H1 (cell line): ENCODE results near the gene BECN2. TPM values are rescaled to one million over a fixed set of nuclear protein-coding genes. Genes with fewer than 3 reads are reported as not detected.

ENCODE experiments used
- CTCF ChIA-PET: fragments of 300-600 bp; sonication (Branson Sonifier 250); formaldehyde crosslinking; loops from one replicate; lab custom pipeline; 2021; ENCODE audit not compliant: partially characterized antibody; lab: Charles Lee
- POLR2A ChIA-PET: fragments of 300-600 bp; sonication (Branson Sonifier 250); formaldehyde crosslinking; loops from one replicate; lab custom pipeline; 2021; ENCODE audit warnings: inconsistent platforms; ENCODE audit not compliant: partially characterized antibody; lab: Charles Lee
- DNase-seq, 2 experiments: peaks; one replicate each; pipeline versions ENCODE4 v3.0.0 to v3.0.0-alpha.2; 2010 to 2022; ENCODE audit warnings: low spot score in 2 of 2, low read depth in 1 of 2, mixed read lengths in 1 of 2
- FAIRE-seq: peaks from 2 replicates; lab custom pipeline; 2011; peaks lifted over from hg19 to GRCh38; lab: Jason Lieb, UNC
- H2AFZ ChIP-seq: 2 replicates; pipeline ENCODE4 v1.8.1; 2012; ENCODE audit warnings: low read length, inconsistent platforms
- H2AK5ac ChIP-seq: 2 replicates; pipeline ENCODE4 v1.6.1; 2013; ENCODE audit warnings: low read depth, low read length
- H2BK120ac ChIP-seq: replicated peaks from 2 replicates; pipeline ENCODE3; 2013; ENCODE audit warnings: low read depth, low read length, inconsistent platforms
- H2BK12ac ChIP-seq: 2 replicates; pipeline ENCODE4 v1.6.1; 2013; ENCODE audit warnings: low read depth, low read length
- H2BK15ac ChIP-seq: 2 replicates; pipeline ENCODE4 v1.6.1; 2013; ENCODE audit warnings: low read length
- H2BK20ac ChIP-seq: 2 replicates; pipeline ENCODE4 v1.6.1; 2013; ENCODE audit warnings: low read length
- H2BK5ac ChIP-seq: 2 replicates; pipeline ENCODE4 v1.6.1; 2013; ENCODE audit warnings: low read depth, low read length
- H3K14ac ChIP-seq: 2 replicates; pipeline ENCODE4 v1.6.1; 2013; ENCODE audit warnings: inconsistent platforms; ENCODE audit not compliant: insufficient read length
- H3K18ac ChIP-seq: 2 replicates; pipeline ENCODE4 v1.6.1; 2013; ENCODE audit warnings: low read length; ENCODE audit errors: extremely low read depth
- H3K23ac ChIP-seq: 2 replicates; pipeline ENCODE4 v1.6.1; 2013; ENCODE audit warnings: inconsistent platforms; ENCODE audit not compliant: insufficient read length
- H3K23me2 ChIP-seq: 2 replicates; pipeline ENCODE4 v1.6.1; 2013; ENCODE audit warnings: low read depth, low read length
- H3K27ac ChIP-seq: 2 replicates; pipeline ENCODE4 v1.6.1; 2011; ENCODE audit warnings: low read depth, low read length, inconsistent platforms
- H3K27me3 ChIP-seq, 4 experiments: replicated peaks in 1 of 4; 1 replicate in 1 of 4; 2 replicates in 3 of 4; pipeline versions ENCODE4 v1.6.1 to v1.8.1; 2011 to 2013; ENCODE audit warnings: low read length in 3 of 4, mild to moderate bottlenecking in 3 of 4, inconsistent platforms in 2 of 4, mixed read lengths in 2 of 4, moderate library complexity in 1 of 4; ENCODE audit not compliant: control insufficient read depth in 3 of 4, insufficient read depth in 3 of 4; ENCODE audit errors: extremely low read depth in 1 of 4
- H3K36me3 ChIP-seq, 4 experiments: 2 replicates each; pipeline versions ENCODE4 v1.6.1 to v1.8.1; 2011 to 2013; ENCODE audit warnings: mild to moderate bottlenecking in 4 of 4, low read length in 3 of 4, moderate library complexity in 2 of 4, control low read depth in 1 of 4, inconsistent platforms in 1 of 4; ENCODE audit not compliant: insufficient read depth in 4 of 4, control insufficient read depth in 2 of 4
- H3K4ac ChIP-seq: replicated peaks from 2 replicates; pipeline ENCODE3; 2013; ENCODE audit warnings: low read length, low read depth, mixed read lengths, inconsistent platforms; ENCODE audit not compliant: insufficient read length
- H3K4me1 ChIP-seq, 4 experiments: replicated peaks in 1 of 4; 1 replicate in 1 of 4; 2 replicates in 3 of 4; pipeline versions ENCODE4 v1.6.1 to v1.8.1; 2011 to 2013; ENCODE audit warnings: low read length in 3 of 4, inconsistent platforms in 2 of 4, mixed read lengths in 1 of 4; ENCODE audit not compliant: insufficient read depth in 4 of 4, control insufficient read depth in 3 of 4
- H3K4me2 ChIP-seq, 2 experiments: 2 replicates each; pipeline versions ENCODE4 v1.6.1 to v1.8.1; 2011 to 2013; ENCODE audit warnings: low read depth in 2 of 2, low read length in 2 of 2, control low read depth in 1 of 2, inconsistent platforms in 1 of 2, mild to moderate bottlenecking in 1 of 2; ENCODE audit not compliant: insufficient read depth in 1 of 2
- H3K4me3 ChIP-seq, 4 experiments: fragments of 200-600, 300-600 bp in 1 of 4; sonication (generic), shearing (Covaris generic), sonication (Bioruptor Twin) in 1 of 4; 2 replicates each; pipeline versions ENCODE4 v1.5.1 to v1.8.1; 2011 to 2016; ENCODE audit warnings: low read length in 4 of 4, low read depth in 3 of 4, control low read depth in 2 of 4, inconsistent platforms in 2 of 4, mild to moderate bottlenecking in 2 of 4, mixed read lengths in 1 of 4, moderate library complexity in 1 of 4; ENCODE audit not compliant: insufficient read depth in 2 of 4; ENCODE audit errors: extremely low read depth in 1 of 4
- H3K56ac ChIP-seq: replicated peaks from 2 replicates; pipeline ENCODE3; 2013; ENCODE audit warnings: low read depth, mild to moderate bottlenecking, mixed read lengths, low read length, inconsistent platforms; ENCODE audit not compliant: insufficient read length
- H3K79me1 ChIP-seq: 2 replicates; pipeline ENCODE4 v1.6.1; 2013; ENCODE audit warnings: low read depth, low read length, control low read depth
- H3K79me2 ChIP-seq, 2 experiments: 2 replicates each; pipeline versions ENCODE4 v1.6.1 to v1.8.1; 2012 to 2013; ENCODE audit warnings: low read length in 2 of 2, mild to moderate bottlenecking in 2 of 2, inconsistent platforms in 1 of 2; ENCODE audit not compliant: insufficient read depth in 2 of 2, control insufficient read depth in 1 of 2
- H3K9ac ChIP-seq, 4 experiments: replicated peaks in 1 of 4; 1 replicate in 1 of 4; 2 replicates in 3 of 4; pipeline versions ENCODE4 v1.6.1 to v1.8.1; 2011 to 2013; ENCODE audit warnings: low read depth in 3 of 4, low read length in 3 of 4, control low read depth in 2 of 4, mild to moderate bottlenecking in 2 of 4, moderate library complexity in 2 of 4, inconsistent platforms in 1 of 4; ENCODE audit errors: extremely low read depth in 1 of 4
- H3K9me3 ChIP-seq, 2 experiments: 2 replicates each; pipeline versions ENCODE4 v1.6.1 to v1.8.1; 2012 to 2013; ENCODE audit warnings: mild to moderate bottlenecking in 2 of 2, moderate library complexity in 2 of 2, control low read depth in 1 of 2, inconsistent platforms in 1 of 2, low read depth in 1 of 2, low read length in 1 of 2, mixed read lengths in 1 of 2; ENCODE audit not compliant: insufficient read depth in 2 of 2
- H4K20me1 ChIP-seq, 2 experiments: replicated peaks in 1 of 2; 2 replicates each; pipeline versions ENCODE3 to v1.8.1; 2011 to 2013; ENCODE audit warnings: inconsistent platforms in 2 of 2, low read length in 2 of 2, mild to moderate bottlenecking in 1 of 2; ENCODE audit not compliant: insufficient read depth in 2 of 2, control insufficient read depth in 1 of 2
- H4K5ac ChIP-seq: 2 replicates; pipeline ENCODE4 v1.6.1; 2013; ENCODE audit warnings: low read length, low read depth, mixed read lengths, inconsistent platforms; ENCODE audit not compliant: insufficient read length
- H4K8ac ChIP-seq: 2 replicates; pipeline ENCODE4 v1.8.0; 2013; ENCODE audit warnings: mild to moderate bottlenecking, moderate library complexity, low read length, inconsistent platforms; ENCODE audit not compliant: insufficient read depth; ENCODE audit errors: extremely low read depth
- H4K91ac ChIP-seq: replicated peaks from 2 replicates; pipeline ENCODE3; 2013; ENCODE audit warnings: low read length, mixed read lengths, inconsistent platforms; ENCODE audit not compliant: insufficient read length
- CREB1 ChIP-seq: IDR thresholded peaks from 2 replicates; pipeline ENCODE4 v1.6.1; 2012; ENCODE audit warnings: inconsistent platforms
- FOSL1 ChIP-seq: IDR thresholded peaks from 2 replicates; pipeline ENCODE4 v1.6.1; 2011; ENCODE audit warnings: mild to moderate bottlenecking, low read depth, low read length, moderate library complexity; ENCODE audit not compliant: insufficient read depth
- HDAC6 ChIP-seq: IDR thresholded peaks from one replicate; pipeline ENCODE4 v1.7.1; 2012; ENCODE audit warnings: low read depth, mild to moderate bottlenecking, inconsistent platforms, low read length, moderate library complexity
- JUN ChIP-seq: IDR thresholded peaks from 2 replicates; pipeline ENCODE4 v1.6.1; 2011; ENCODE audit warnings: low read depth, mild to moderate bottlenecking, improper control_type of control experiment, low read length
- RXRA ChIP-seq: IDR thresholded peaks from 2 replicates; pipeline ENCODE4 v1.6.1; 2011; ENCODE audit warnings: low read depth, mild to moderate bottlenecking, low read length, moderate library complexity; ENCODE audit not compliant: insufficient read depth
- SP1 ChIP-seq: IDR thresholded peaks from 2 replicates; pipeline ENCODE4 v1.6.1; 2011; ENCODE audit warnings: low read depth, low read length
- SUZ12 ChIP-seq: fragments of 200-600 bp; sonication (generic); IDR thresholded peaks from 2 replicates; pipeline ENCODE4 v1.6.1; 2012; ENCODE audit warnings: mild to moderate bottlenecking, inconsistent platforms, low read length, moderate library complexity, mixed read lengths
- WGBS, 2 experiments: shearing (Covaris generic) in 1 of 2; methylation state at CpG; one replicate each; pipeline versions ENCODE4 v1.1.6 to v1.1.7; 2013 to 2015; ENCODE audit warnings: low lambda C conversion rate in 2 of 2, mixed read lengths in 2 of 2, inconsistent platforms in 1 of 2, low coverage in 1 of 2, missing lambda C conversion rate in 1 of 2; ENCODE audit not compliant: insufficient replicate concordance in 2 of 2, insufficient coverage in 1 of 2, insufficient read length in 1 of 2; ENCODE audit errors: extremely low coverage in 1 of 2, missing lambda C conversion rate in 1 of 2; 5-methylcytosine and 5-hydroxymethylcytosine counted together
- polyA plus RNA-seq, 7 experiments: library from polyadenylated mRNA; depleted of rRNA in 3 of 7; stranded (reverse) in 5 of 7; unstranded in 2 of 7; fragments of >200 nt in 5 of 7; fragments of 200-250 nt in 2 of 7; gene quantifications; 1 replicate in 5 of 7; 2 replicates in 1 of 7; 4 replicates in 1 of 7; pipeline versions ENCODE4 v1.2.1 to v1.2.3, GENCODE V29; 2011 to 2013; ENCODE audit warnings: missing spikeins in 2 of 7, mixed read lengths in 2 of 7
- total RNA-seq: library from RNA; stranded (reverse); fragmentation: NEBNext Ultra II Directional; extraction: Animal tissue kit (Norgen Biotek cat#: 25700); gene quantifications from 2 replicates; pipeline ENCODE4 v1.2.1, GENCODE V29; 2021
- TF ChIP-seq, protein P1 (sequence below): IDR thresholded peaks from 2 replicates; pipeline ENCODE4 v1.6.1; 2012; ENCODE audit warnings: inconsistent platforms
- TF ChIP-seq, protein P2 (sequence below): IDR thresholded peaks from 2 replicates; pipeline ENCODE4 v1.6.1; 2012; ENCODE audit warnings: inconsistent platforms

The BECN2 gene
- total and polyA plus RNA-seq, 2 of the 8 experiments (the other 6 are each of a cell fraction or from before 2014, with no cell fraction given): not detected

- no peak overlapping the region for H2BK20ac ChIP-seq
- no peak overlapping the region for H2AK5ac ChIP-seq
- no peaks in the 10 kb centered on the region for H3K79me1 ChIP-seq
- FAIRE-seq: no peak
- H2BK15ac ChIP-seq: no peak overlapping the region
- H4K91ac ChIP-seq: no peak overlapping the region
- no peak overlapping the region for H3K9ac ChIP-seq
- no peaks in the 10 kb centered on the region for H3K79me2 ChIP-seq
- no peak overlapping the region; the same call in 1 of the 2 replicates for H4K8ac ChIP-seq
- no peaks in the 10 kb centered on the region; a peak in 1 of 7 replicates for H3K4me1 ChIP-seq
- no peaks in the 10 kb centered on the region for H4K20me1 ChIP-seq
- TF ChIP-seq, protein P1, sequence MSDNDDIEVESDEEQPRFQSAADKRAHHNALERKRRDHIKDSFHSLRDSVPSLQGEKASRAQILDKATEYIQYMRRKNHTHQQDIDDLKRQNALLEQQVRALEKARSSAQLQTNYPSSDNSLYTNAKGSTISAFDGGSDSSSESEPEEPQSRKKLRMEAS: no peak
- TF ChIP-seq SP1 (no peak), JUN (no peak), HDAC6 (no peak), CREB1 (no peak), FOSL1 (no peak), RXRA (no peak), SUZ12 (no peak)
- TF ChIP-seq, protein P2, sequence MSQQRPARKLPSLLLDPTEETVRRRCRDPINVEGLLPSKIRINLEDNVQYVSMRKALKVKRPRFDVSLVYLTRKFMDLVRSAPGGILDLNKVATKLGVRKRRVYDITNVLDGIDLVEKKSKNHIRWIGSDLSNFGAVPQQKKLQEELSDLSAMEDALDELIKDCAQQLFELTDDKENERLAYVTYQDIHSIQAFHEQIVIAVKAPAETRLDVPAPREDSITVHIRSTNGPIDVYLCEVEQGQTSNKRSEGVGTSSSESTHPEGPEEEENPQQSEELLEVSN: no peak
- H3K4ac ChIP-seq: no peak overlapping the region
- no peaks in the 10 kb centered on the region for H3K9me3 ChIP-seq
- POLR2A ChIA-PET: no interaction called here
- H3K27me3 ChIP-seq: no peaks in the 10 kb centered on the region
- H4K5ac ChIP-seq: no peak overlapping the region
- no peak overlapping the region for H3K18ac ChIP-seq
- H2BK5ac ChIP-seq: no peak overlapping the region
- H2BK120ac ChIP-seq: no peak overlapping the region
- no peak overlapping the region for H2AFZ ChIP-seq
- H3K36me3 ChIP-seq: no peaks in the 10 kb centered on the region
- no peak overlapping the region for H3K4me2 ChIP-seq
- CTCF ChIA-PET: interaction anchor here (0.7 to 1.6 kb wide), 7 partner anchors 8 to 466 kb away, joined by 3 to 5 read pairs (median 4); partner anchors contain the start of gene MAP1LC3C
- H3K14ac ChIP-seq: no peak overlapping the region
- no peak overlapping the region for H2BK12ac ChIP-seq
- H3K23me2 ChIP-seq: no peaks in the 10 kb centered on the region
- H3K23ac ChIP-seq: no peak overlapping the region
- no peak for DNase-seq
- H3K56ac ChIP-seq: no peak overlapping the region
- H3K4me3 ChIP-seq: no peak overlapping the region
- H3K27ac ChIP-seq: no peak overlapping the region
- 84% methylated on average over 8 of the region's 10 CpGs; no CpG with 5 or more reads in 1 of the 2 experiments for WGBS, 2 experiments
These were observed 32.5 kb downstream of the BECN2 start for GRCh38 chr1:241990040-241990439.
